Endothelial cell of umbilical vein (primary cell): ENCODE data around the gene ERAP2. TPM values are rescaled to one million over a fixed set of nuclear protein-coding genes. Genes with fewer than 3 reads are reported as not detected.

Source experiments
- BruUV-seq: library from RNA; stranded (reverse); fragments of 400-500 nt; replicated peaks from 2 replicates; lab custom pipeline; 2021; lab: Mats Ljungman, UMichigan
- CTCF ChIA-PET: fragments of 300-600, 350-600 bp; sonication (Branson Sonifier 250); formaldehyde crosslinking; loops from one replicate; lab custom pipeline; 2021; ENCODE audit warnings: antibody characterized with exemption, inconsistent platforms; lab: Charles Lee
- POLR2A ChIA-PET: fragments of 300-600, 350-600 bp; sonication (Branson Sonifier 250); formaldehyde crosslinking; loops from one replicate; lab custom pipeline; 2021; ENCODE audit warnings: antibody characterized with exemption, inconsistent platforms; lab: Charles Lee
- DNase-seq: peaks from one replicate; pipeline ENCODE4 v3.0.0-alpha.2; 2011; ENCODE audit warnings: low read depth, low spot score
- FAIRE-seq: peaks from 2 replicates; lab custom pipeline; 2011; peaks lifted over from hg19 to GRCh38; lab: Jason Lieb, UNC
- H2AFZ ChIP-seq: 2 replicates; pipeline ENCODE4 v1.6.0; 2012; ENCODE audit warnings: low read depth, low read length, control low read depth, inconsistent platforms
- H3K27ac ChIP-seq: 2 replicates; pipeline ENCODE4 v1.5.1; 2011; ENCODE audit warnings: low read depth, mild to moderate bottlenecking, control low read depth, low read length, moderate library complexity; ENCODE audit not compliant: insufficient read depth
- H3K27me3 ChIP-seq, 2 experiments: 2 replicates each; pipeline versions ENCODE4 v1.6.0 to v1.6.1; 2011; ENCODE audit warnings: low read length in 2 of 2, mixed read lengths in 1 of 2; ENCODE audit not compliant: control insufficient read depth in 2 of 2, insufficient read depth in 2 of 2
- H3K36me3 ChIP-seq, 2 experiments: 2 replicates in 1 of 2; 3 replicates in 1 of 2; pipeline ENCODE4 v1.5.1; 2011; ENCODE audit warnings: low read length in 2 of 2, mild to moderate bottlenecking in 1 of 2, moderate library complexity in 1 of 2; ENCODE audit not compliant: control insufficient read depth in 2 of 2, insufficient read depth in 2 of 2; ENCODE audit errors: extremely low read depth in 1 of 2
- H3K4me1 ChIP-seq: 3 replicates; pipeline ENCODE4 v1.5.1; 2011; ENCODE audit warnings: mild to moderate bottlenecking, low read length; ENCODE audit not compliant: control insufficient read depth, insufficient read depth; ENCODE audit errors: extremely low read depth
- H3K4me2 ChIP-seq: 2 replicates; pipeline ENCODE4 v1.6.1; 2011; ENCODE audit warnings: low read length, control low read depth, mixed read lengths; ENCODE audit not compliant: insufficient read depth
- H3K4me3 ChIP-seq, 3 experiments: fragments of 200-600 bp in 1 of 3; sonication (generic), shearing (Covaris generic) in 1 of 3; replicated peaks in 1 of 3; 2 replicates each; pipeline ENCODE4 v1.5.1; 2011 to 2016; ENCODE audit warnings: control low read depth in 3 of 3, low read length in 3 of 3, mild to moderate bottlenecking in 2 of 3, inconsistent platforms in 1 of 3, low read depth in 1 of 3, moderate library complexity in 1 of 3; ENCODE audit not compliant: insufficient read depth in 1 of 3
- H3K79me2 ChIP-seq: 2 replicates; pipeline ENCODE4 v1.6.0; 2012; ENCODE audit warnings: low read length, inconsistent platforms; ENCODE audit not compliant: control insufficient read depth, insufficient read depth
- H3K9ac ChIP-seq: replicated peaks from 2 replicates; pipeline ENCODE3; 2011; ENCODE audit warnings: low read length, control low read depth; ENCODE audit not compliant: insufficient read depth; ENCODE audit errors: extremely low read depth
- H3K9me1 ChIP-seq: replicated peaks from 3 replicates; pipeline ENCODE4 v1.6.0; 2011; ENCODE audit warnings: mild to moderate bottlenecking, low read length; ENCODE audit not compliant: control insufficient read depth, insufficient read depth; ENCODE audit errors: extremely low read depth
- H3K9me3 ChIP-seq: replicated peaks from 2 replicates; pipeline ENCODE4 v1.5.1; 2012; ENCODE audit warnings: low read length, inconsistent platforms; ENCODE audit not compliant: control insufficient read depth, insufficient read depth
- H4K20me1 ChIP-seq: replicated peaks from 2 replicates; pipeline ENCODE3; 2011; ENCODE audit warnings: mild to moderate bottlenecking, low read length; ENCODE audit not compliant: control insufficient read depth, insufficient read depth; ENCODE audit errors: extremely low read depth
- CTCF ChIP-seq, 2 donors: IDR thresholded peaks; 1 replicate in 1 of 2; 2 replicates in 1 of 2; pipeline ENCODE4 v1.5.1; 2011; ENCODE audit warnings: low read length in 2 of 2, mild to moderate bottlenecking in 2 of 2, moderate library complexity in 2 of 2, control low read depth in 1 of 2, inconsistent platforms in 1 of 2, low read depth in 1 of 2; ENCODE audit not compliant: insufficient read depth in 1 of 2; ENCODE audit errors: extremely low read depth in 1 of 2
- EZH2 ChIP-seq: IDR thresholded peaks from 2 replicates; pipeline ENCODE4 v1.6.1; 2012; ENCODE audit warnings: borderline replicate concordance, low read depth, mild to moderate bottlenecking, moderate library complexity, low read length, inconsistent platforms; ENCODE audit not compliant: severe bottlenecking
- FOS ChIP-seq: IDR thresholded peaks from 2 replicates; pipeline ENCODE4 v1.6.1; 2011; ENCODE audit warnings: mild to moderate bottlenecking, low read length, moderate library complexity, borderline replicate concordance; ENCODE audit not compliant: insufficient read depth
- GATA2 ChIP-seq: IDR thresholded peaks from 2 replicates; pipeline ENCODE4 v1.7.0; 2011; ENCODE audit warnings: low read depth, mild to moderate bottlenecking, moderate library complexity, mixed read lengths, low read length; ENCODE audit not compliant: insufficient read length, insufficient read depth
- JUN ChIP-seq: IDR thresholded peaks from 2 replicates; pipeline ENCODE4 v1.6.1; 2011; ENCODE audit warnings: borderline replicate concordance, low read depth; ENCODE audit not compliant: insufficient read length, insufficient read depth
- MYC ChIP-seq: IDR thresholded peaks from one replicate; pipeline ENCODE4 v1.6.1; 2011; ENCODE audit warnings: mild to moderate bottlenecking, low read depth, low read length
- POLR2A ChIP-seq: IDR thresholded peaks from 2 replicates; pipeline ENCODE4 v1.6.1; 2012; ENCODE audit warnings: low read depth, mild to moderate bottlenecking, control low read depth, low read length
- POLR2AphosphoS5 ChIP-seq: IDR thresholded peaks from 2 replicates; pipeline ENCODE4 v1.6.1; 2012; ENCODE audit warnings: low read depth, mild to moderate bottlenecking, control low read depth, low read length, moderate library complexity; ENCODE audit not compliant: insufficient read depth
- dilution Hi-C: fragments of 300-500 bp; cut with MboI; formaldehyde crosslinking; loops from one replicate; pipeline ENCODE4 v1.15.0; 2019; ENCODE audit warnings: low sequenced_read_pairs; ENCODE audit not compliant: extremely low pct_ligation_motif_present
- intact Hi-C: fragments of 100-400 bp; cut with micrococcal nuclease; formaldehyde crosslinking; loops from one replicate; pipeline ENCODE4 v1.10.0; 2022
- polyA plus RNA-seq, 4 experiments: library from polyadenylated mRNA; depleted of rRNA in 3 of 4; stranded (reverse) in 3 of 4; unstranded in 1 of 4; fragments of >200 nt; gene quantifications; 2 replicates each; pipeline versions ENCODE4 v1.2.1 to v1.2.3, GENCODE V29; 2011 to 2012; ENCODE audit warnings: missing spikeins in 1 of 4
- total RNA-seq: library from RNA; stranded (reverse); gene quantifications from 2 replicates; pipeline ENCODE4 v1.2.3, GENCODE V29; 2021
- TF ChIP-seq, protein P1 (sequence below): IDR thresholded peaks from 2 replicates; pipeline ENCODE4 v1.6.1; 2011; ENCODE audit not compliant: insufficient read depth, insufficient read length

ERAP2 gene
- total and polyA plus RNA-seq, 2 donors (not counting 3 experiments of a cell fraction or from before 2014, with no cell fraction given), result 3.1 to 10.0 TPM

- ChIA-PET POLR2A (interaction anchor here (0.6 kb wide), 1 partner anchor 1460 kb away, joined by 3 read pairs; no protein-coding TSS in a partner anchor), CTCF (interaction anchor here (1.0 to 1.8 kb wide), 4 partner anchors 10 to 94 kb away, joined by 3 to 7 read pairs (median 4); no protein-coding TSS in a partner anchor)
- Histone ChIP-seq H3K36me3 (no peaks in the 10 kb centered on the region), H3K27me3 (no peaks in the 10 kb centered on the region), H3K9ac (no peak overlapping the region), H3K27ac (peak overlapping the region; percentile 32), H3K9me1 (peaks cover 2% of the 10 kb centered on the region), H3K9me3 (no peaks in the 10 kb centered on the region), H3K4me1 (peaks cover 17% of the 10 kb centered on the region), H3K4me2 (no peak overlapping the region), H2AFZ (no peak overlapping the region), H3K4me3 (no peak overlapping the region), H4K20me1 (no peaks in the 10 kb centered on the region), H3K79me2 (peaks cover 22% of the 10 kb centered on the region)
- dilution Hi-C loops, result no loop called here
- BruUV-seq, result no TSS peak
- DNase-seq (peak; percentile 53), FAIRE-seq (peak; percentile 38)
- intact Hi-C loops, result no loop called here
- TF ChIP-seq CTCF (IDR thresholded peaks at IDR 0.05; ENCODE audit: extremely low read depth in 1 of 2, insufficient read depth in 1 of 2, low read depth in 1 of 2, low read length in 2 of 2) (no peak), GATA2 (no peak), JUN (no peak), POLR2A (no peak), MYC (no peak), POLR2AphosphoS5 (no peak), EZH2 (no peak), FOS (no peak)
- TF ChIP-seq, protein P1, sequence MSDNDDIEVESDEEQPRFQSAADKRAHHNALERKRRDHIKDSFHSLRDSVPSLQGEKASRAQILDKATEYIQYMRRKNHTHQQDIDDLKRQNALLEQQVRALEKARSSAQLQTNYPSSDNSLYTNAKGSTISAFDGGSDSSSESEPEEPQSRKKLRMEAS, result no peak
Observed at GRCh38 chr5:96962540-96962991, 86.3 kb downstream of the ERAP2 start.
